ENCODE results near the gene SHC4. TPM values are rescaled to one million over a fixed set of nuclear protein-coding genes. Genes with fewer than 3 reads are reported as not detected.
"Not testable (repeated sequence)": the region's sequence is repeated elsewhere in the genome, so short reads cannot be mapped to it uniquely, and the experiment has no call there.

SHC4 gene
- total and polyA plus RNA-seq, 2 experiments from 2014 or later, result 0.43 to 0.45 TPM

DNA sequence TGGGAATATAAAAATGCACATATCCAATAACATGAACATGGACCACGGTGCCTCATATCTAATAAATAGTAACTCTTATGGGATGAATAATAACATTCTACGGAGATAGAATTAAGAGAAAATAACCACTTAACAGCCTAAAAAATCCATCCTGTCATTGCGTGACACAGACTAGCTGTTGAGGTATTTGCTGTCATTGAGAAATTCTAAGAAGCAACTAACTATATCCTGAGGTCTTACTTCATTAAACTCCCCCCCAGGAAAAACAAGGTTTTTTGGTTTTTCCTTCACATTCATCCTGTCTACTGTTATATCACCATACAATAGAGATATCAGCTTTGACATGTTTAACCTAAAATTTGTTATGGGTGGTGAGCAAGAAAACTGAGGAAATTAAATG is 167.2 kb downstream of the SHC4 start:
- in situ Hi-C loops (cut with MboI), result no loop called here
- Histone ChIP-seq H3K9ac (no peak overlapping the region), H3F3A (ENCODE audit: insufficient read depth) (peaks cover 8% of the 10 kb centered on the region; the same call in 1 of the 2 replicates), H3K4me3 (no peak overlapping the region), H3K27me3 (replicated peaks; ENCODE audit: insufficient read depth) (no peaks in the 10 kb centered on the region), H3K36me3 (ENCODE audit: low read depth) (no peaks in the 10 kb centered on the region), H3K4me1 (ENCODE audit: insufficient read depth) (peaks cover 29% of the 10 kb centered on the region), H4K20me1 (ENCODE audit: insufficient read depth) (no peaks in the 10 kb centered on the region), H2AFZ (0 out of 2 replicates have a peak overlapping the region, but pooled peaks have one; percentile 2), H3K79me2 (ENCODE audit: insufficient read depth) (peaks cover 39% of the 10 kb centered on the region), H3K9me3 (ENCODE audit: low read depth) (no peaks in the 10 kb centered on the region), H3K4me2 (ENCODE audit: unreplicated experiment) (peak overlapping the region; percentile 48), H3K27ac (peak overlapping the region; percentile 38), H3K9me2 (ENCODE audit: insufficient read depth) (no peaks in the 10 kb centered on the region)
- DNase-seq, result no peak
- 95 to 98% methylated on average over 3 of the region's 3 CpGs for WGBS, 2 experiments (ENCODE audit: low coverage in 1 of 2, low lambda C conversion rate in 2 of 2, missing lambda C conversion rate in 2 of 2)
- no peak for TF ChIP-seq EZH2 (IDR thresholded peaks at IDR 0.05; ENCODE audit: insufficient read depth, poor library complexity, severe bottlenecking)
- TF ChIP-seq EZH2phosphoT487 (IDR thresholded peaks at IDR 0.05; ENCODE audit: insufficient read depth, low read depth), result no peak

DNA sequence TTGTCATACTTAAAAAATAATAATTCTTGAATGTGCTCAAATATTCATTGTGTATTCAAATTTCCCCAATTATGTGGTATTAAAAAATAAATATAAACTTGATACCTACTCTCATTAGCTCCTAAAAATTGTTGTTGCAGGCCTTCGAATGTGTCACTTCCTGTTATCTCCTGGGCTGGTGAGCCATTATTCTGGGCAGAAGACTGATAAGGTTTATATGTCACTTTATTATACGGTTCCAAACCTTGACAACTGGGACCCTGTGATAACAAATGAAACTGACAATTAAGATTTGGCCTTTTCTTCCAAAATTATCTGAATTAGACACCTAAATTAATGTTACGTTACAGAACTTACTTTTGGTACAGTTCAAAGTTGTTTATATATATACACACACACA is 167.8 kb downstream of the SHC4 start:
- H4K20me1 ChIP-seq (ENCODE audit: insufficient read depth), result no peaks in the 10 kb centered on the region
- peaks cover 12% of the 10 kb centered on the region for H3F3A ChIP-seq (ENCODE audit: insufficient read depth)
- peaks cover 31% of the 10 kb centered on the region for H3K4me1 ChIP-seq (ENCODE audit: insufficient read depth)
- H2AFZ ChIP-seq, result no peak overlapping the region
- no peak overlapping the region for H3K9ac ChIP-seq
- no peaks in the 10 kb centered on the region for H3K36me3 ChIP-seq (ENCODE audit: low read depth)
- whole genome bisulfite sequencing, 2 experiments (ENCODE audit: low coverage in 1 of 2, low lambda C conversion rate in 2 of 2, missing lambda C conversion rate in 2 of 2), result 90 to 93% methylated on average over 3 of the region's 3 CpGs
- H3K4me3 ChIP-seq, result no peak overlapping the region
- in situ Hi-C loops (cut with MboI), result no loop called here
- H3K9me3 ChIP-seq (ENCODE audit: low read depth), result no peaks in the 10 kb centered on the region
- TF ChIP-seq EZH2phosphoT487 (IDR thresholded peaks at IDR 0.05; ENCODE audit: insufficient read depth, low read depth), result no peak
- no peak for TF ChIP-seq EZH2 (IDR thresholded peaks at IDR 0.05; ENCODE audit: insufficient read depth, poor library complexity, severe bottlenecking)
- H3K9me2 ChIP-seq (ENCODE audit: insufficient read depth), result no peaks in the 10 kb centered on the region
- DNase-seq, result no peak
- H3K4me2 ChIP-seq (ENCODE audit: unreplicated experiment), result no peak overlapping the region
- H3K79me2 ChIP-seq (ENCODE audit: insufficient read depth), result peaks cover 33% of the 10 kb centered on the region
- no peak overlapping the region for H3K27ac ChIP-seq
- no peaks in the 10 kb centered on the region for H3K27me3 ChIP-seq (replicated peaks; ENCODE audit: insufficient read depth)

DNA sequence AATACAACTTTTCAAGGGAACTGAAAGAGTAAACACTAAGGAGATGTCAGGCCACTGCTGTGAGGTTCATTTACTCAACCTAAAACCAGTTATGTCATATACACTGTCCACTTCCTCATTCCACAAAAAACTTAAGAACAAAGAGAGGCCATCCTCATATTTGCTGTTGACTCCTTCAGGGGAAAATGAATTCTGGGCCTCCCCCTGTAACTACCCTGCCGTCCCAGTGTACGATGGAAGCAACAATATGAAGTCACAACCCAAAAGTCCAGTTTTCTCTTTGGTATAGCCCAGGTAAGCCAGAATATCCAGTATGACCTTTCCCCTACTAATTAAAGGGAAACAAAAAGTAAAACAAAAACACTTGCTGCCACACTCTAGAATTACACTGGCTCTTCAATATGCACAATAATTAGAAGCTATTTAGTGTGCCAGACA is 169.0 kb downstream of the SHC4 start:
- DNase-seq, result peak; percentile 35
- Histone ChIP-seq H3K9me2 (ENCODE audit: insufficient read depth) (no peaks in the 10 kb centered on the region), H3K27me3 (replicated peaks; ENCODE audit: insufficient read depth) (no peaks in the 10 kb centered on the region), H3K4me2 (ENCODE audit: unreplicated experiment) (no peak overlapping the region), H3K79me2 (ENCODE audit: insufficient read depth) (peaks cover 21% of the 10 kb centered on the region), H4K20me1 (ENCODE audit: insufficient read depth) (no peaks in the 10 kb centered on the region), H3F3A (ENCODE audit: insufficient read depth) (peaks cover 22% of the 10 kb centered on the region), H3K4me1 (ENCODE audit: insufficient read depth) (peaks cover 34% of the 10 kb centered on the region), H3K36me3 (ENCODE audit: low read depth) (no peaks in the 10 kb centered on the region), H3K9ac (no peak overlapping the region), H3K9me3 (ENCODE audit: low read depth) (no peaks in the 10 kb centered on the region), H3K4me3 (no peak overlapping the region), H3K27ac (no peak overlapping the region), H2AFZ (peak overlapping the region; percentile 55)
- in situ Hi-C loops (cut with MboI), result no loop called here
- 100% methylated on average over 2 of the region's 2 CpGs for WGBS, 2 experiments (ENCODE audit: low coverage in 1 of 2, low lambda C conversion rate in 2 of 2, missing lambda C conversion rate in 2 of 2)
- no peak for TF ChIP-seq EZH2phosphoT487 (IDR thresholded peaks at IDR 0.05; ENCODE audit: insufficient read depth, low read depth)

DNA sequence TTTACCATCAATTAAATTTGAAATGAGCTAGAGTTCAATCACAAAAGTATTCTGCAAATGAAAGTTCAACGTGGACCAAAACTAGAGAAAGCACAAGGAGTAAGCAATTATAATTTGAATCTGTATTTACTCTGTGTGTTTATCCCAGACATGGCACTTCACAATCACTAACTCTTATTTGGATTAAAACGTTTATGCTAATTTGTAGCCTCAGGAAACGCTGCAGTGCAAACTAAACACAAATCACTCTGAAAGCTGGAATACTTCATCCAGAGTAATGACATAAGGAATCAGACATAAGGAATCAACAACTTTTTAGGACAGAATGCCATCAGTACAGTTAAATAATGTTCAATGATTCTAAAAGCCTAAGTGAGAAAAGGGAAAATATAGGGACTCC is 171.3 kb downstream of the SHC4 start:
- no peak overlapping the region for H3K4me3 ChIP-seq
- H3K27me3 ChIP-seq (replicated peaks; ENCODE audit: insufficient read depth), result no peaks in the 10 kb centered on the region
- no peaks in the 10 kb centered on the region for H3K9me2 ChIP-seq (ENCODE audit: insufficient read depth)
- peaks cover 22% of the 10 kb centered on the region for H3F3A ChIP-seq (ENCODE audit: insufficient read depth)
- no peaks in the 10 kb centered on the region for H3K9me3 ChIP-seq (ENCODE audit: low read depth)
- H3K4me1 ChIP-seq (ENCODE audit: insufficient read depth), result peaks cover 34% of the 10 kb centered on the region
- in situ Hi-C loops (cut with MboI), result no loop called here
- no peak for TF ChIP-seq EZH2 (IDR thresholded peaks at IDR 0.05; ENCODE audit: insufficient read depth, poor library complexity, severe bottlenecking)
- TF ChIP-seq EZH2phosphoT487 (IDR thresholded peaks at IDR 0.05; ENCODE audit: insufficient read depth, low read depth), result no peak
- no peak overlapping the region for H3K27ac ChIP-seq
- DNase-seq, result no peak
- no peaks in the 10 kb centered on the region for H3K79me2 ChIP-seq (ENCODE audit: insufficient read depth)
- 11 to 31% methylated on average over 3 of the region's 3 CpGs for WGBS, 2 experiments (ENCODE audit: low coverage in 1 of 2, low lambda C conversion rate in 2 of 2, missing lambda C conversion rate in 2 of 2)
- no peaks in the 10 kb centered on the region for H4K20me1 ChIP-seq (ENCODE audit: insufficient read depth)
- H2AFZ ChIP-seq, result no peak overlapping the region
- H3K4me2 ChIP-seq (ENCODE audit: unreplicated experiment), result no peak overlapping the region
- no peak overlapping the region for H3K9ac ChIP-seq
- H3K36me3 ChIP-seq (ENCODE audit: low read depth), result no peaks in the 10 kb centered on the region

DNA sequence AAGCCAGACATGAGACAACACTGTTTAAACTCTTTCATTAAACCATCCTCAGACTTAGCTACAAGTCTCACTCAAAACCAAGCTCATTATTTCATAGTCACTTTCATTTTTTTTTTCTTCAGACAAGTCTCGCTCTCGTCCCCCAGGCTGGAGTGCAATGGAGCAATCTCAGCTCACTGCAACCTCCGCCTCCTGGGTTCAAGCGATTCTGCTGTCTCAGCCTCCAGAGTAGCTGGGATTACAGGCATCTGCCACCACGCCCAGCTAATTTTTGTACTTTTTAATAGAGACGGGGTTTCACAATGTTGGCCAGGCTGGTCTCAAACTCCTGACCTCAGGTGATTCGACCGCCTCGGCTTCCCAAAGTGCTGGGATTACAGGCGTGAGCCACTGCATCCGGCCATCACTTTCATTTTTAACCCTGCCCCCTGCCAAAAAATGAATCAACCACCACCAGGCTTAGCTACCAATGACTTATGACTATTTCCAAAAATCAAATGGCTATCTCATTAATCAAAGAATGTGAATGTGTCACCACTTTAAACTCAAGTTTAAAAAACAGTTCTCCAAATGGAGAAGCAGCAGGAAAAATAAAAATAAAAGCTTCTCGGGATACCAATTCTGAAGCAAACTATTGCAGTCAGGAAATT is 173.1 kb downstream of the SHC4 start:
- 4% methylated on average over 12 of the region's 12 CpGs for WGBS, 2 experiments (ENCODE audit: low coverage in 1 of 2, low lambda C conversion rate in 2 of 2, missing lambda C conversion rate in 2 of 2)
- Histone ChIP-seq H3K4me1 (ENCODE audit: insufficient read depth) (peaks cover 23% of the 10 kb centered on the region), H3K27ac (peak overlapping the region; percentile 71), H2AFZ (peak overlapping the region; percentile 85), H3K9ac (peak overlapping the region; percentile 75), H3K4me2 (ENCODE audit: unreplicated experiment) (peak overlapping the region; percentile 81), H3K4me3 (peak overlapping the region; percentile 72), H3F3A (ENCODE audit: insufficient read depth) (peaks cover 14% of the 10 kb centered on the region)
- H4K20me1 ChIP-seq (ENCODE audit: insufficient read depth); in situ Hi-C loops (cut with MboI); H3K36me3 ChIP-seq (ENCODE audit: low read depth); H3K27me3 ChIP-seq (replicated peaks; ENCODE audit: insufficient read depth); H3K9me3 ChIP-seq (ENCODE audit: low read depth); H3K79me2 ChIP-seq (ENCODE audit: insufficient read depth); H3K9me2 ChIP-seq (ENCODE audit: insufficient read depth): not testable (repeated sequence)
- DNase-seq, result peak; percentile 69

All from GM23248 (cell line).